ENCODE data around the gene IRF3.
A peak's percentile ranks its signal among the peaks of the same experiment; 100 is the strongest.

The IRF3 gene

DNA sequence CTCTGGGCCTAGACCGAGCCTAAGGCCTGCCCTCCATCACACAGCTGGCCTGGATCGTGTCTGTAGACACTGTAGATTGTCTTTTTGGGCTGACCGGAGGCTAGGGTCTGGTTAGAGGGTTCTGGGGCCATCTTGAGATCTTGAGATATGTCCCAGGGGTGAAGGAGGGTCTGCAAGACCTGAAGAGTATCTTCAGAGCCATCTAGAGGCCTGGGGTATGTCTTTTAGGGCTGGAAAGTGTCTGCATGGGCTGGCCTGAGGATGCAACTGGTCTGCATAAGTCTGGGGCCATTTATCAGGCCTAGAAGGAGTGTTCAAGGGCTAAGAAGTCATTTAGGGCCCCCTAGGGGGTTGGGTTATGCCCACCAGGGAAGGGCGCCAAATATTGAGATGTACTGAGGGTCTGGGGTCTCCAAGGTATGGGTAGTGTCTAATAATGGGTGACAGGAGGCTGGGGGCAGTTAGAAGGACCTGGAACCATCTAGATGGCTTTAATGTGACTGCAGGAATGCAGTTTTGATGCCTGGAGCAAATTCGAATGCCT, 23.1 kb downstream of the IRF3 start:
- Histone ChIP-seq H3K36me3 (replicated peaks) (peaks cover 16% of the 10 kb centered on the region), H3K27ac (peak overlapping the region; percentile 84), H3K4me3 (ENCODE audit: low read depth, low read length) (peak overlapping the region; percentile 100), H3K27me3 (replicated peaks) (no peaks in the 10 kb centered on the region)
- TF ChIP-seq, protein P1, sequence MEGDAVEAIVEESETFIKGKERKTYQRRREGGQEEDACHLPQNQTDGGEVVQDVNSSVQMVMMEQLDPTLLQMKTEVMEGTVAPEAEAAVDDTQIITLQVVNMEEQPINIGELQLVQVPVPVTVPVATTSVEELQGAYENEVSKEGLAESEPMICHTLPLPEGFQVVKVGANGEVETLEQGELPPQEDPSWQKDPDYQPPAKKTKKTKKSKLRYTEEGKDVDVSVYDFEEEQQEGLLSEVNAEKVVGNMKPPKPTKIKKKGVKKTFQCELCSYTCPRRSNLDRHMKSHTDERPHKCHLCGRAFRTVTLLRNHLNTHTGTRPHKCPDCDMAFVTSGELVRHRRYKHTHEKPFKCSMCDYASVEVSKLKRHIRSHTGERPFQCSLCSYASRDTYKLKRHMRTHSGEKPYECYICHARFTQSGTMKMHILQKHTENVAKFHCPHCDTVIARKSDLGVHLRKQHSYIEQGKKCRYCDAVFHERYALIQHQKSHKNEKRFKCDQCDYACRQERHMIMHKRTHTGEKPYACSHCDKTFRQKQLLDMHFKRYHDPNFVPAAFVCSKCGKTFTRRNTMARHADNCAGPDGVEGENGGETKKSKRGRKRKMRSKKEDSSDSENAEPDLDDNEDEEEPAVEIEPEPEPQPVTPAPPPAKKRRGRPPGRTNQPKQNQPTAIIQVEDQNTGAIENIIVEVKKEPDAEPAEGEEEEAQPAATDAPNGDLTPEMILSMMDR (IDR thresholded peaks at IDR 0.05; ENCODE audit: low read depth, low read length, missing control alignments): no peak
- in situ Hi-C loops (cut with HindIII; ENCODE audit: low pct_ligation_motif_present, low sequenced_read_pairs): no loop called here
- DNase-seq: no peak

DNA sequence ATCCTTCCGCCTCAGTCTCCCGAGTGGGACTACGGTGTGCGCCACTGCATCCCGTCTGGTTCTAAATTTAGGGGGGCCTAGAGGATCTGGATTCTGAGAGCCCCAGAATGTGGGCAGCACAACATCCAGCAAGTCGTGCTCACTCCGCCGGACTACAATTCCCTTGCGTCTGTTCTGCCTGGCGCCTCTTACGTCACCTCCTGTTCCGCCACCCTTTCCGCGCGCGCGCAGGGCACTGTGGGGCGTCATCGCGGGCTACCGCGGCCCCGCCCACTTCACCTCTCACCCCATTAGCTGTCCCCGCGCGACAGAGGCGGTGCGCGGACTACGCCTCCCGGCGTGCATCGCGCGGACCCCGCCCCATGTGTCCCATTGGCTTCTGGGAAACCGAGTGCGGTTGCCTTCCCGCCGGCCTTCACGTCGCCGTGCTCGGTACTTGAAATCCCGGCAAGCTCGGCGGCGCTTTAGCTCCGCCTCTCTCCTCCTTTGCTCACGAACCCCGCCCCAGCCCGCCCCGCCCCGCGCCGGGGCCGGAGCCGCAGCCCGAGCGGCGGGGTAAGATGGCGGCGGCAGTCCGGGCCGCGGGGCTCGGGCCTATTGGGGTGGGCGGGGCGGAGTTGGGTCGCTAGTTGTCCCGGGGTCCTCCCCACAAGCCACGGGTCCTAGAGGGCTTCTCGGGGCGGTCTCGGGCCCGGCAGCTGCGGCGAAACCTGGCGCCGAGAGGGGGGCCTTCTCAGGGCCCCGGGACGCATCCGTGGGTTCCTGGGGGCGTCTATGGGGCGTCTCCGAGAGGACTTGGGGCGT, 23.8 kb downstream of the IRF3 start, which contains the start of gene SCAF1:
Gene SCAF1, plus strand, starts transcription at position 522 of the 804 bp plus-strand sequence. CDS start 2,818 bp downstream, outside the sequence.
- in situ Hi-C loops (cut with HindIII; ENCODE audit: low pct_ligation_motif_present, low sequenced_read_pairs): no loop called here
- H3K27me3 ChIP-seq (replicated peaks): no peaks in the 10 kb centered on the region
- peak within 1 kb of the TSS; percentile 99 for H3K27ac ChIP-seq
- DNase-seq: peak; percentile 99
- H3K4me3 ChIP-seq (ENCODE audit: low read depth, low read length): peak within 1 kb of the TSS; percentile 100
- peaks cover 10% of the 10 kb centered on the region for H3K36me3 ChIP-seq (replicated peaks)
- TF ChIP-seq, protein P1 (IDR thresholded peaks at IDR 0.05; ENCODE audit: low read depth, low read length, missing control alignments): no peak

DNA sequence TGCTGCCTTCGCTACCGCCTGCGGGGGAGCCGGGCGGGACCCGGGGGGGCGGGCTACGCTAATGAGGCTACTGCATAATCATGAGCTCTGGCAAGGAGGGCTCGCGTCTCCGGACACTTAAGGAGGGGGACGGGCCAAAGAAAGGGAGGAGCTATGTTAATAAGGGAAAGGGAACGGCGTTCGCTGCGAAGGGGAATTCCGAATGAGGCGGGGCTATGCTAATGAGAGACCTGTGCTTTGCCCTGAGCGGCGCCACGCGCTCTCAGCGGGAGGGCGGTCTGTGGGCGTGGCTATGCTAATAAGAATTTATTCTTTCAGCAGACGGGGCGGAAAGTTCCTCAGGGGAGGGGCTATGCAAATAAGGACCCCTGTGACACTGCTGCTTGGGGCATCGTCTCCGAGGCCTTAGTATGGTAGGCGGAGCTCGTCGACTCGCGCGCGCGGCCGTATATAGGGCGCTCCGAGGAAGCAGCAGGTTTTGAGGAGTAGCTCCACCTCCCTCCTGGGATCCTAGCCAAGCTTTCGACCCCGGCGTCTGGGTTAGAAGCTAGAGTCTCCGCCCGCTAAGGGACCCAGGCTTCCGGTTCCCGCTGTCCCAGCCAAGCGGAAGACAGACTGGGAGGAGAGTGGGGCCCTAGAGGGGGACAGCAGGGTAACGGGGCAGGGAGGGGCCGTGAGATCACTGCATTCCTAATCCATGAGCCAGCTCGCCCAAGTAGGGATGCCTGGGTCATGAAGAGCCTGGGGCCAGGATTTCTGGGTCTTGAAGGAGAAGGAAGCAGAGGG, 25.4 kb downstream of the IRF3 start, which contains the start of gene RRAS:
Gene RRAS, minus strand, starts transcription at position 31 of the 786 bp plus-strand sequence. CDS start 45 bp downstream, outside the sequence.
- in situ Hi-C loops (cut with HindIII; ENCODE audit: low pct_ligation_motif_present, low sequenced_read_pairs): no loop called here
- H3K27ac ChIP-seq: peak within 1 kb of the TSS; percentile 99
- DNase-seq: peak; percentile 100
- TF ChIP-seq, protein P1 (IDR thresholded peaks at IDR 0.05; ENCODE audit: low read depth, low read length, missing control alignments): no peak
- H3K4me3 ChIP-seq (ENCODE audit: low read depth, low read length): peak within 1 kb of the TSS; percentile 71
- no peaks in the 10 kb centered on the region for H3K27me3 ChIP-seq (replicated peaks)
- peaks cover 2% of the 10 kb centered on the region for H3K36me3 ChIP-seq (replicated peaks)

DNA sequence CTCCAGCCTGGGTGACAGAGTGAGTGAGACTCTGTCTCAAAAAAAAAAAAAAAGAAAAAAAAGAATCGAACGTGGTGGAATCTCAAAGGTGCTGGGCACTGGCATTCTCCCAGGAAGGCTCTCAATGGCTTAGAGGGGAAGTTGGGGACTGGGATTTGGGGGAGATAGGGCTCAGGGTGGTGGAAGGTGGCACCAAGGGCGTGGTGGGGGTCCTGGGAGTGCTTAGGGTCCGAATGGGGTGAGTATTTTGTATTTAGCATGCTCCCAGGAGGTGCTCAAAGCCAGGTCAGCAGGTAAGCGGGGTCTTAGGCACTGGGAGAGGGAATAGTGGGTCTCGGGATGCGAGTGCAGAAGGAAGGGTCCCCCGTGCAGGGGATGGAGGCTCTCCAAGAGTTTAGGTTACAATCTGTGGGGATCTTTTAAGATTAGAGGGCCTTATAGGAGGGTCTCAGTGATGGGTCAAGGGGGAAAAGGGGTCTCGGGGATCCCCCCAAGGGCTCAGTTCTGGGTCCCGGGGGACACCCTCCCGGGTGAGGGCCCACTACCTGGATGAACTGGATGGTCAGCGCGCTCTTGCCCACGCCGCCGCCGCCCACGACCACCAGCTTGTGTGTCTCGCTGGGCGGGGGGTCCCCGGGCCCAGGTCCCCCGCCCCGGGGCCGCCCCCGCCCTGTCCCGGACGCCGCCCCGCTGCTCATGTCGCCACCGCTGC, 26.1 kb downstream of the IRF3 start:
- H3K4me3 ChIP-seq (ENCODE audit: low read depth, low read length): peak overlapping the region; percentile 71
- no peaks in the 10 kb centered on the region for H3K27me3 ChIP-seq (replicated peaks)
- DNase-seq: no peak
- in situ Hi-C loops (cut with HindIII; ENCODE audit: low pct_ligation_motif_present, low sequenced_read_pairs): no loop called here
- TF ChIP-seq, protein P1 (IDR thresholded peaks at IDR 0.05; ENCODE audit: low read depth, low read length, missing control alignments): no peak
- H3K36me3 ChIP-seq (replicated peaks): peaks cover 4% of the 10 kb centered on the region
- H3K27ac ChIP-seq: peak overlapping the region; percentile 76
